ENCODE measurements around the gene SLC38A6. TPM values are rescaled to one million over a fixed set of nuclear protein-coding genes. Genes with fewer than 3 reads are reported as not detected.

Gene SLC38A6
- total RNA-seq, result 8.2 and 9.4 TPM in 2 replicates

GRCh38 chr14:60980811-60981632 is at the start of gene SLC38A6, which contains the start of gene TRMT5:
Gene SLC38A6 (plus strand): TSS chr14:60981245. CDS start chr14:60981278, 33 bp downstream.
Gene TRMT5 (minus strand): TSS chr14:60981079. CDS start chr14:60980973, 106 bp downstream.
- intact Hi-C loops (cut with micrococcal nuclease), result loop anchor here (1.0 to 10.0 kb wide), 13 partner anchors 44 to 1499 kb away; partner anchors contain the start of genes HIF1A, JKAMP, L3HYPDH and MNAT1

- intact Hi-C loops (cut with micrococcal nuclease), result no loop called here
These were observed 47.0 kb upstream of the SLC38A6 start for GRCh38 chr14:60933920-60934655.

DNA sequence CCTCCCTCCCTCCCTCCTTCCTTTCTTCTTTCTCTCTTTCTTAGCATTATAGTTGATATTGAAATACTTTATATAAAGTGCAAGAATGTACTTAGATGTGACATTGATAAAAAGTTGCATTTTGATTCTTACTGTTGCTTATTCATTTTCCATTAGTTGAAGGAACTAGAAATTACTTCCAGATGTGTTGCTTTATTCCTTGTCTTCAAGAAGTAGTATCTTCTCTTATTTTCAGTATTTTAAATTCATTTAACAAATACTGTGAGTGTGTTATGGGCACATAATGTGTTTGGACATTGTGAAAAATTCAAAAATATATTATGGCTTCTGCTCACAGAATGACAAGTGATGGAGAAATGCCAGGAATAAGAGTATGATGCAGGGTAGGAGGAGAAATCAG is 45.7 kb upstream of the SLC38A6 start:
- intact Hi-C loops (cut with micrococcal nuclease), result no loop called here

DNA sequence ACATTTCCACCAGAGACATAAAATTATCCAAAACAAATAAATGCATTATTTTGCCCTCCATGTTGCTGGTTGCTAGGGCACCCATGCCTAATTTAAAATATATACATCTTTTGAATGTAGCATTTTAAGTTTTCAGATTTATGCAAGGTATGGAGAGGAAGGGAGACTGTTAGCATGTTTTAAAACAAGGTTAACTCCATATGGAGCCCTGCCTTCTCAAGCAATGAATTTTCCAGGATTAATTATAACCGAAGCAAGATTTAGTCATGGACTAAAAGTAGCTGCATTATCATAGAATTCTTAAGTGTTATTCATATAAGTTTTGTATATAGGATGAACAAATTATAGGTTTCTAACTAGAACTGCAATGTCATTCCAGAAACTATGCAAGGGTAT is 37.4 kb upstream of the SLC38A6 start:
- intact Hi-C loops (cut with micrococcal nuclease), result no loop called here

DNA sequence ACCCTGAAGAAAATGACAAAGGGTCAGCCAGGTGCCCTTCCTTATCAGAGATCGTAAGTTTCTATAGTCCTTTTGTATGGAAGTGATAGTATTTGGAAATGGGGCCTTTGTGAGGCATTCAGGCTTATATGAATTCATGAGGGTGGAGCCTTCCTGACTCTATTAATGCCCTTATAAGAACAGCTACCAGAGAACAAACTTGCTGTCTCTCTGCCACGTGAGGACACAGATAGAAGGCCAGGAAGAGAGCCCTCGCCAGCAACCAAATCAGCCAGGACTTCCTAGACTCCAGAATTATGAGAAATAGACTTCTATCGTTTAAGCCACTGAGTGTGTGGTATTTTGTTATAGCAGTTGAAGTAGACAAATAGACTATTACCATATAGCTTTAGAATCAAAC is 36.8 kb upstream of the SLC38A6 start:
- intact Hi-C loops (cut with micrococcal nuclease), result no loop called here

- intact Hi-C loops (cut with micrococcal nuclease), result no loop called here
These were observed 35.1 kb upstream of the SLC38A6 start for GRCh38 chr14:60945984-60946383.

DNA sequence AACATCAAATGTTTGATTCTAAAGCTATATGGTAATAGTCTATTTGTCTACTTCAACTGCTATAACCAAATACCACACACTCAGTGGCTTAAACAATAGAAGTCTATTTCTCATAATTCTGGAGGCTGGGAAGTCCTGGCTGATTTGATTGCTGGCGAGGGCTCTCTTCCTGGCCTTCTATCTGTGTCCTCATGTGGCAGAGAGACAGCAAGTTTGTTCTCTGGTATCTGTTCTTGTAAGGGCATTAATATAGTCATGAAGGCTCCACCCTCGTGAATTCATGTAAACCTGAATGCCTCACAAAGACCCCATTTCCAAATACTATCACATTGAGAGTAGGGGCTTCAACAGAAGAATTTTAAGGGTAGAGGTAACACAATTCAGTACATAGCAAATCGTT is 34.3 kb upstream of the SLC38A6 start:
- intact Hi-C loops (cut with micrococcal nuclease), result no loop called here

DNA sequence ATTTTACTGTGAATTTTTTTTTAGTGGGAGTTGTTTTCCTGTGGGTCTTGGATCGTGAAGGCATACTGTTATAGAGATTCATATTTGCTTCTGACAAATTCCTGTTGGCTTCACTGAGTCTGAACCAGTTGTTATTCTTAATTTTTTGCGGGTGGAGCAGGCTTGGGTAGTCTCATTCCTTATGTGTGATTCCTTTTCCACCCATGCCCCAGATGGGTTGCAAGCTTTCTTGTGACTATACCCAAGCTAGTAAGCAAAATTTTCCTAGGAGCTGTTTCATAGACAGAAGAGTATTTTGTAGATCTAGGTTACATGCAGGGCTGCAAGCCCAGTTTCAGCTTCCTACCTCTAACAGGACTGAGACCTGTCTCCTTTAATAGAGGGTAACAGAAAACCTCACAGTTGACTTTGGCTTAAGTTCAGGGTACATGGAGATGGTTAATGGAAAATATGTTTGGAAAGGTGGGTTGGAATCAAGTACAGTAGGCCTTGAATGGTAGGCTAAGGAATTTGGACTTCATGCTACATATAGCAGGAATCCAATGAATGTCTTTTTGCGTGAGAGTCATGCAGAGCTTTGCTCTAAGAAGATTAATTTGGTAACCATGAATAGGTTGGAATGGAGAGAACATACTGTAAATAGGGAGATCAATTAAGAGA is 29.1 kb upstream of the SLC38A6 start:
- intact Hi-C loops (cut with micrococcal nuclease), result no loop called here

- intact Hi-C loops (cut with micrococcal nuclease), result no loop called here
These were observed 24.8 kb upstream of the SLC38A6 start for GRCh38 chr14:60956202-60956601.

- intact Hi-C loops (cut with micrococcal nuclease), result no loop called here
These were observed 24.4 kb upstream of the SLC38A6 start for GRCh38 chr14:60956632-60957031.

- intact Hi-C loops (cut with micrococcal nuclease), result no loop called here
These were observed 22.9 kb upstream of the SLC38A6 start for GRCh38 chr14:60958146-60958545.

GRCh38 chr14:60963761-60964160 is 17.3 kb upstream of the SLC38A6 start:
- intact Hi-C loops (cut with micrococcal nuclease), result no loop called here

DNA sequence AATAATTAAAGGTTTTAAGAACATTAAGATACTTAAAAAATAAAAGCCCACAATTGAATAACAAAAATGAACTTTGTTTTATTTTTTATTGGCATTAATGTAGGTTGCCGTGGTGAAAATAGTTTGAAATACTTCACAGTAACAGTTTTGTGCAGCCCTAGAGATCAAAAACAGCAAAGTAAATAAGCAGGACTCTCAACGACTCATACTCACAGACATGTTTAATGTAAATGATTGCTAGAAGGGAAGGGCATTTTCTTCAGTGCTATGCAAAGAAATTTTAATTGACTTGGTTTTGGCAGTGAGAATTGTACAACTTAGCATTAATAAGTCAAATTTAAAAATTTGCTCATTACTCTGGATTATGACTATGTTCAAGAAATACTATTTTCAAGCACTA is 16.1 kb upstream of the SLC38A6 start:
- intact Hi-C loops (cut with micrococcal nuclease), result no loop called here

GRCh38 chr14:60965402-60965801 is 15.6 kb upstream of the SLC38A6 start:
- intact Hi-C loops (cut with micrococcal nuclease), result no loop called here

DNA sequence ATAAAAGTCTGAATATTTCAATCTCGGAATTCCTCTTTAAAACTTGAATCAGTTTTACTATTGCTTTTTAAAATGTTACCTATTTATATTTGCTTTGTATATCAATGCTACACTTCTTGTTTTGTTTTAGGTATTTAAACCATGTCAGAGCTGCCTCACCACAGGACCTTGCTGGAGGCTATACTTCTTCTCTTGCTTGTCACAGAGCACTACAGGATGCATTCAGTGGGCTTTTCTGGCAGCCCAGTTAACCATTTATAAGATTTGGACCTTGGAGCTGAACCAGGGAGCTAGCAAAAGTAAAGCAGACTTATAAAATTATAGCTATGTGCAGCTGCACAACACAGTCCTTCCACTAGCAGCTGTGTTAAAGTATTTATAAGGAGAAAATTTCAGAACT is 12.9 kb upstream of the SLC38A6 start:
- intact Hi-C loops (cut with micrococcal nuclease), result no loop called here

DNA sequence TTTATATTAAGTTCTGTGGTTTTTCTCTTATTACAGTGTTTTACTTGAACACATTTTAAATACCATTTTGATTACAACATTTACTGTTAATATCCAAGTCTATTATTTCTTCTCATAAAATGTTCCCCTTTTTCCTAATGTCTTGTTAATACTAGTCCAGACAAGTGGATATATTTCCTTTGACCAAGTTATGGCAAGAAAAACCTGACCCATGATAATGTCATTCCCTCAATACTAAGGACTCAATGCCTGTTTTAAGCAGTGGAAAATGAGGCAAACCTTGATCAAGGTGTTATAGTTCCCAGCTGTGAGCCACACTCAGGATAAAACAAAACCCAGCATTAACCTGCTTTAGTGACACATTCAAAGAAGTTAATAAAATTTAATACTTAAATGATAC is 12.4 kb upstream of the SLC38A6 start:
- intact Hi-C loops (cut with micrococcal nuclease), result no loop called here

- intact Hi-C loops (cut with micrococcal nuclease), result no loop called here
These were observed 10.9 kb upstream of the SLC38A6 start for GRCh38 chr14:60970146-60970545.

DNA sequence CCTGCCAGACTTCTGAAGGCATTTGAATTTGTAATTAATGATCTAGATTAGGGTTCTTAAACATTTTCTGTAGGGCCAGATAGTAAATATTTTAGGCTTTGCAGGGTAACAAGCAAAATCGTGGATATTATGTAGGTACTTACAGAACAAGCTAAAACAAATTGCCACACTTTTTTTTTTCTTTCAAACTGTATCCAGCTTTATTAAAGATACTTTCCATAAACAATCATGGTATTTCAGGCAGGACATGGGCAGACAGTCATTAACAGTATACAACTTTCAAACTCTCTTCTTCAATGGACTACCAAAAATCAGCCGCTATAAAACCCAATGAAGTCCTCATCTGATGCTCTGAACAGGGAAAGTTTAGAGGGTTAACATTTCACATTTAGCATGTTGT is 9.8 kb upstream of the SLC38A6 start:
- intact Hi-C loops (cut with micrococcal nuclease), result no loop called here

DNA sequence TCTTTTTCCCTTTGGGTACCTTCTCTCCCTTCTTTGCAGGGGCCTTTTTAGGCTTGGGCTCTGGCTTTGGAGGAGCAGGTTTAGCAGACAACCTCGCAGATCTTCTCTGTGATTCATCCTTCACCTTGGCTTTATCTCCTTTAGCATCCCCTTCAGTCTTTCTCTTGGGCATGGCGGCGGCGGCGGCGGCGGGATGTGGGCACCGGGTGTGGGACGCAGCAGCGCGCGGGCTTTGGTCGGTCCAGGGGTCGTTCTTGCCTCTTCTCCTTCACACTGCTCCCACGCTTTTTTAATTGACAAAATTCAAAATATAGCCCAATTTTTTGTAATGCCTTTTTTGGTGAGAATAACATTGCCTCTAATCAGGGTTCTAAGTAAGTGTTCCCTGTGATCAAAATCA is 8.8 kb upstream of the SLC38A6 start:
- intact Hi-C loops (cut with micrococcal nuclease), result no loop called here

GRCh38 chr14:60973070-60973469 is 8.0 kb upstream of the SLC38A6 start:
- intact Hi-C loops (cut with micrococcal nuclease), result no loop called here

DNA sequence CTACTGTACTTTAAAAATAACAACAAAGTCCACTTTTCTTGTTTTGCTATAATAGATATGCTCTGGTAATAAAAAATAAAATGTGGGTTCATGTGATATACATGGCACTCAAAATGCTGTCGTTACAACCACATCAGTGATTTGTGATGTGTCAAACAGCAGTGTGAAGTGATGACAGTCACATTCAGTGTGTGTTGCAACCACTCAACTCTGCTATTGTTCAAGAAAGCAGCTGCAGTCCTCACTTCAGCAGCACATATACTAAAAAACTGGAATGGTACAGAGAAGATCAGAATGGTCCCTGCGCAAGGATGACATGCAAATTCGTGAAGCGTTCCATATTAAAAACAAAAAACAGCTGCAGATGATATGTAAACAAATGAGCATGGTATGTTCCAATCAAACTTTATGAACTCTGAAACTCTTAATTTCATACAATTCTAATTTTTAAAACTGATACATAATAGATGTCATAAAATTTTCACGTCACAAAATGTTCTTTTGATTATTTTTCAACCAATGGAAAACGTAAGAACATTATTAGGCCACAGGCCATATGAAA is 6.9 kb upstream of the SLC38A6 start:
- intact Hi-C loops (cut with micrococcal nuclease), result no loop called here

DNA sequence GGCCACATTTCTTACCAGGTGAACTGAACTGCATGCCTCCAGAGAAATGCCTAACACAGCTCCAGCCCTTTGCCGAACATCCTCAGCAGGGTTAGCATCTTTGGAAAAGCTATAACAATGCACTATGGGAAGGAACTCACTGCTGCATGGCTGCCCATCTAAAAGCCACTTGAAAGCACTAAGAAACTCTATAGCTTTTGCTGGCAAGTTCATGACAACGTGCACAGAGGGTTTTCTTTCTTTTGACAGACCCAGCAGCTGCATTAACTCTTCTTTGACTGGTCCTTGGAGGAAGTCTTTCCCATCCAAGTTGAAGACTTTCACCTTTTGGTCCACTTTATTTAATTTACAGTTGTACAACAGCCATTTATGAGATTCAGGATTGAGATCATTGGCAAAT is 5.5 kb upstream of the SLC38A6 start:
- intact Hi-C loops (cut with micrococcal nuclease), result no loop called here
